Measurements from ENCODE around the gene SDHD.

DNA sequence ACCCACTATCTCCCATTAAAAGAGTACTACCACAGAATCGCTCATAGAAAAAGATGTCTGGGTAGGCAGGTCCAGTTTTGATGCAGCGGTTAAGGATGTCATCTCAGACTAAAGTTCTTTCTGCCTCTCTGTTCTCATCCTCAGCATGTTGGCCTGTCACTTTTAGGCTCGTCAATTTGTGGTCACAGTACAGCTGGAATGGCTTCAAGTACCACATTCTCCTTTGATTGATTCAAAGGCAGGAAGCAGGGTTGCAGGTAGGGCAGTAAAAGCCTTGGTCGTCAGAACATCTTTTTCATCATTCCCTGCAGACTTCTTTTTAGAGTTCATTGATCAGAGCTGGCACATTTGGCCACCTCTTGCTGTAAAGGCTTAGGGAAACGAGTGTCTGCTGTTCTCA is 28.7 kb downstream of the SDHD start:
- TF ChIP-seq POLR2A (IDR thresholded peaks at IDR 0.05), result no peak
- TF ChIP-seq POLR2AphosphoS5 (IDR thresholded peaks at IDR 0.05), result no peak
- no peak for TF ChIP-seq CTCF (IDR thresholded peaks at IDR 0.05)
- TF ChIP-seq EP300 (IDR thresholded peaks at IDR 0.05), result no peak
